Activated T-helper 1 cell treated with anti-CD3 and anti-CD28 coated beads, Interleukin-12 subunit alpha, Interleukin-12 subunit beta, Interleukin-2, Interleukin-4 antibody, amounts not matched to agents 30 ng/mL and 10 ng/mL and 1 ng/mL, durations not matched to agents 14 hours and 24 hours and 36 hours (primary cell): Measurements from ENCODE around the gene OR1L6. TPM values are rescaled to one million over a fixed set of nuclear protein-coding genes. Genes with fewer than 3 reads are reported as not detected.

Experiments used
- DNase-seq: peaks from one replicate; pipeline ENCODE4 v3.0.0; 2021; ENCODE audit warnings: low spot score
- H3K27ac Mint-ChIP-seq: one replicate; pipeline ENCODE4 v1.8.0; 2021; ENCODE audit warnings: mild to moderate bottlenecking, mixed read lengths
- H3K27me3 Mint-ChIP-seq: one replicate; pipeline ENCODE4 v1.8.0; 2022; ENCODE audit warnings: mild to moderate bottlenecking, moderate library complexity, mixed read lengths; ENCODE audit not compliant: insufficient read depth
- H3K36me3 Mint-ChIP-seq: one replicate; pipeline ENCODE4 v1.8.0; 2021; ENCODE audit warnings: low read depth, mixed read lengths
- H3K4me1 Mint-ChIP-seq: one replicate; pipeline ENCODE4 v1.8.0; 2021; ENCODE audit warnings: low read depth, mixed read lengths
- H3K4me3 Mint-ChIP-seq: one replicate; pipeline ENCODE4 v1.8.0; 2021; ENCODE audit warnings: mild to moderate bottlenecking, moderate library complexity, mixed read lengths
- H3K9me3 Mint-ChIP-seq: one replicate; pipeline ENCODE4 v1.8.0; 2021; ENCODE audit warnings: mixed read lengths
- intact Hi-C: fragments of 100-400 bp; cut with micrococcal nuclease; formaldehyde crosslinking; loops from one replicate; pipeline ENCODE4 v1.15.1; 2024
- total RNA-seq: library from RNA; stranded (reverse); gene quantifications from 2 replicates; pipeline ENCODE4 v1.2.3, GENCODE V29; 2022

The OR1L6 gene
- total RNA-seq = not detected in 2 replicates

DNA sequence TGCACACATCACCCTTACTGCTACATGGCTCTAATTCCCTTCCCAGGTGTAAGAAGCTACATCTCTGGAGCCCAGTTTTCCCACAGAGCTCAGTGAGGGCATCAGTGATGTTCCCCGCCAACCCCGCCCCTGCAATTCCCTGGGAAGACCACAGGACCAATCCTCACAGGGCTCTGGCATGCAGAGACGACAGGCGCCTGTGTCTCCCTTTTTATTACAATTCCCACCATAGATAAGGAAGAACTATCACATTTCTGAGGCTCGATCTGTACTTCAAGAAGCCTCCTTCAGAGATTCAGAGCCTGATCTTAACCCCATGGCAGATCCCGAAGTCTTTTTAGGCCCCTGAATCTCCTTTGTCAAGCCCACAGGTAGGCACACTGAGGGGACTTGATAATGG is at the start of gene OR1L6:
Gene OR1L6, plus strand, starts transcription at position 301 of the 400 bp plus-strand sequence. CDS start 7,545 bp downstream, outside the sequence.
- H3K4me3 Mint-ChIP-seq = no peak within 1 kb of the TSS
- intact Hi-C loops = no loop called here

GRCh38 chr9:122695696-122696095 is 46.4 kb upstream of the OR1L6 start:
- no peaks in the 10 kb centered on the region for H3K4me1 Mint-ChIP-seq
- H3K27ac Mint-ChIP-seq = no peak overlapping the region
- H3K9me3 Mint-ChIP-seq = peaks cover 4% of the 10 kb centered on the region
- no peaks in the 10 kb centered on the region for H3K36me3 Mint-ChIP-seq
- intact Hi-C loops = no loop called here
- H3K27me3 Mint-ChIP-seq = no peaks in the 10 kb centered on the region
- no peak overlapping the region for H3K4me3 Mint-ChIP-seq
- no peak for DNase-seq

More for the DNA sequence above, at the start of gene OR1L6:
- no peak for DNase-seq
- H3K4me1 Mint-ChIP-seq = no peaks in the 10 kb centered on the region
- H3K27me3 Mint-ChIP-seq = no peaks in the 10 kb centered on the region
- H3K9me3 Mint-ChIP-seq = peaks cover 11% of the 10 kb centered on the region
- no peak within 1 kb of the TSS for H3K27ac Mint-ChIP-seq
- no peaks in the 10 kb centered on the region for H3K36me3 Mint-ChIP-seq

DNA sequence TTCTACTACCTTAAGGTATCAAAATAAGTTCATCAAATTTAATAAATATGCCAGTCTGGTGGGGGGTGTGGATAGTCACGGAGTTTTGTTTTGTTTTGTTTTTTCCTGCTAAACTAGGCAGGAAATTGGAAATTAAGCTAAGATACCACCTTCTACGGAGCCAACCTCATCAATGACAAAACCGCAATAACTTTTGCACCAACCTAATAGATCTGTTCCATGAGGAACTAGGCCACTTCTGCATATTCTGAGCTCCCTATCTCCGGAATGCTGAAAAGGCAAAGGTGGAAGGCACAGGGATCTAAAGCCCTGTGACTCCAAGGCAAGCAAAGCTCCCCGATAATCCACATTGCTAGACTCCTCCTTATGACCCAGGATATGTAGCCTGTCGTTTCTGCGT is 24.1 kb upstream of the OR1L6 start:
- intact Hi-C loops = no loop called here
- no peak for DNase-seq
- Mint-ChIP-seq H3K4me1 (no peaks in the 10 kb centered on the region), H3K36me3 (no peaks in the 10 kb centered on the region), H3K27me3 (no peaks in the 10 kb centered on the region), H3K4me3 (no peak overlapping the region), H3K9me3 (peaks cover 28% of the 10 kb centered on the region), H3K27ac (no peak overlapping the region)

GRCh38 chr9:122719218-122719617 is 22.9 kb upstream of the OR1L6 start:
- H3K27me3 Mint-ChIP-seq = peaks cover 2% of the 10 kb centered on the region
- H3K4me1 Mint-ChIP-seq = no peaks in the 10 kb centered on the region
- no peak overlapping the region for H3K27ac Mint-ChIP-seq
- peaks cover 1% of the 10 kb centered on the region for H3K36me3 Mint-ChIP-seq
- no peak overlapping the region for H3K4me3 Mint-ChIP-seq
- intact Hi-C loops = no loop called here
- H3K9me3 Mint-ChIP-seq = peaks cover 38% of the 10 kb centered on the region
- DNase-seq = no peak

DNA sequence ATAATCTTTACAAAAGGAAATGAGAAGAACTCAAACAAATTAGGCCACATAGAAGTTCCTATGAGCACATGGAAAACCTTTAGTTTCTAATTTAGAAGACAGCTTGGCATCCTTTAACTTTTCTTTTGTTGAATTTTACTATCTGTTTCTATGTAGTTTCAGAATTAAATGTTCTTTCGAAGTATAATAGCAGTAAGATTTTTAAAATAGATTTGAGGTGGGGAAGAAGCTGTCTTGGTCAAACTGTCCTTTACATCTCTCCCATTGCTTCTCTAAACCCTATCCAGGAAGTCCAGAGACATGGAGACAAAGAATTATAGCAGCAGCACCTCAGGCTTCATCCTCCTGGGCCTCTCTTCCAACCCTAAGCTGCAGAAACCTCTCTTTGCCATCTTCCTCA is 18.4 kb upstream of the OR1L6 start, which contains the start of gene OR1L4:
Gene OR1L4, plus strand, starts transcription at position 301 of the 400 bp plus-strand sequence. Its CDS starts 0 bp downstream, at position 301.
- H3K9me3 Mint-ChIP-seq = peaks cover 45% of the 10 kb centered on the region
- intact Hi-C loops = loop anchor here (1.0 kb wide), 1 partner anchor 27 kb away; no protein-coding TSS in a partner anchor

DNA sequence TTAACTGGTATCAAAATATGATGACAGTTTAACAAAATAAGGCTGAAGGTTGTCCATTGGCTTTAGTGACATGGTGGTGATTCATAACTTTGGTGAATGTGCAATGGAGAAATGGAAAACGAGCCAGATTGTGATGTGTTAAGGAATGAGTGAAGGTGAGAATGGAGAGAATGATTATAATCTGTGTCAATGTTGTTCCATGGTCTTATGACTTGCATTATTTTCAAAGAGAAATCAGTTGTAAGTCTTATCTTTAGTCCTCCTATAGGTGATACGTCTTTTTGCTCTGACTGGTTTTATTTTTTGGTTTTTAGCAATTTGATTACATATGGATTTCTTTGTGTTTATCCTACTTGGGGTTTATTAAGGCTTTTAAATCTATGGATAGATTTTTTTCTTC is 12.7 kb downstream of the OR1L6 start:
- no peak for DNase-seq
- no peaks in the 10 kb centered on the region for H3K27me3 Mint-ChIP-seq
- H3K27ac Mint-ChIP-seq = no peak overlapping the region
- peaks cover 18% of the 10 kb centered on the region for H3K9me3 Mint-ChIP-seq
- no peak overlapping the region for H3K4me3 Mint-ChIP-seq
- no peaks in the 10 kb centered on the region for H3K36me3 Mint-ChIP-seq
- intact Hi-C loops = no loop called here
- no peaks in the 10 kb centered on the region for H3K4me1 Mint-ChIP-seq

More for the DNA sequence above, 18.4 kb upstream of the OR1L6 start, which contains the start of gene OR1L4:
- H3K36me3 Mint-ChIP-seq = peaks cover 1% of the 10 kb centered on the region
- DNase-seq = no peak
- no peak within 1 kb of the TSS for H3K27ac Mint-ChIP-seq
- H3K4me1 Mint-ChIP-seq = no peaks in the 10 kb centered on the region
- H3K4me3 Mint-ChIP-seq = no peak within 1 kb of the TSS
- H3K27me3 Mint-ChIP-seq = peaks cover 2% of the 10 kb centered on the region

DNA sequence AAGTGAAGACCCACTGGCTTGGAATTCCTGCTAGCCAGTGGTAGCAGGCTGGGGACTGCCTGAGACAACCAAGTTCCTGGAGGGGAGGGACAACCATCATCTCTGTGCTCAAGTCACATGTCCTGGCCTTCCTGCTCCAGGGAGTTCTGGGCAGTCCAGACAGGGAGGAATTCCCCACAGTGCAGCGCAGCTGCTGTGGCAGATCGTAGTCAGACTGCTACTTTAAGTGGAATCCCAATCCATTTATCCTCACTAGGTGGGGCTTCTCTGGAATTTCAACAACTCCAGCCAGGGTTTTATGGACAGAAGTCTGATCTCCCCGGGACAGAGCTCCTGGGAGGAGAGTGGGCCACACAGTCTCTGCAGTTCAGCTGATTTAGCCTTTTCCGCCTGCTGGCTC is 25.7 kb downstream of the OR1L6 start:
- no peak for DNase-seq
- intact Hi-C loops = no loop called here
- H3K27ac Mint-ChIP-seq = no peak overlapping the region
- no peaks in the 10 kb centered on the region for H3K4me1 Mint-ChIP-seq
- no peak overlapping the region for H3K4me3 Mint-ChIP-seq
- no peaks in the 10 kb centered on the region for H3K36me3 Mint-ChIP-seq
- peaks cover 34% of the 10 kb centered on the region for H3K9me3 Mint-ChIP-seq
- peaks cover 2% of the 10 kb centered on the region for H3K27me3 Mint-ChIP-seq

- Mint-ChIP-seq H3K36me3 (no peaks in the 10 kb centered on the region), H3K9me3 (peaks cover 13% of the 10 kb centered on the region), H3K27me3 (no peaks in the 10 kb centered on the region), H3K4me3 (no peak overlapping the region), H3K27ac (no peak overlapping the region), H3K4me1 (no peaks in the 10 kb centered on the region)
- intact Hi-C loops = no loop called here
- no peak for DNase-seq
Measured at GRCh38 chr9:122777052-122777451, 34.9 kb downstream of the OR1L6 start.

DNA sequence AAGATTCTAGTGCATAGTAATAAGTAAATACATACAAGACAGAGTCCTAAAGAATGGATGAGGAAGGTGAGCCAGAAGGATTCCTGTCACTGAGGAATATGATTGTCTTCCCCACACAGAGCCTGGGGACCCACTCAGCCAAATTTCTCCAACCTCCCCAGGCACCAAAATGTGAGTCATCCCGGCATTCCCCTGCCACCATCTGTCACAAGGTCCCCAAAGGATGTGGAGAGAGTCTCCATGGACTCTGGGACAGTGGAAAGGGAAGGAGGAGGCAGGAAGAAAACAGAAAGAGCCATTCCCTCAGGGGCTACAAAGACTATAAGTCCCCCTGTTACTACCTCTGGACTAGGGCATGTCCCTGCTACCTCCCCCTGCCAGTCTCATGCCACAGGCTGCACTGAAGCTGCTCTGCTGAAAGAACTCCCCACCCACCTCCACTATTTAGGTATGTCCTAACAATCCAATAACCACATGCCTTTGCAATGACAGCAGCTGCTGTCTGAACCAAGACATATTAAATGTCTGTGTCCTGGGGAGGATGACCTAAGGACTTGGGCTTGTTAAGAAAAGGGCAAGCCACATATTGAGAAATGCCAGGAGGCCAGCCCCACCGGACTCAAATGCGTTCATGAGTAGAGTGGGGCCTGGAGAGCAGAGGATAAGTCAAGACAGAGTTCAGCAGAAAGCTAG is 36.0 kb downstream of the OR1L6 start:
- H3K36me3 Mint-ChIP-seq = no peaks in the 10 kb centered on the region
- peaks cover 6% of the 10 kb centered on the region for H3K9me3 Mint-ChIP-seq
- no peak overlapping the region for H3K4me3 Mint-ChIP-seq
- H3K27me3 Mint-ChIP-seq = no peaks in the 10 kb centered on the region
- DNase-seq = no peak
- H3K4me1 Mint-ChIP-seq = no peaks in the 10 kb centered on the region
- intact Hi-C loops = no loop called here
- H3K27ac Mint-ChIP-seq = no peak overlapping the region

DNA sequence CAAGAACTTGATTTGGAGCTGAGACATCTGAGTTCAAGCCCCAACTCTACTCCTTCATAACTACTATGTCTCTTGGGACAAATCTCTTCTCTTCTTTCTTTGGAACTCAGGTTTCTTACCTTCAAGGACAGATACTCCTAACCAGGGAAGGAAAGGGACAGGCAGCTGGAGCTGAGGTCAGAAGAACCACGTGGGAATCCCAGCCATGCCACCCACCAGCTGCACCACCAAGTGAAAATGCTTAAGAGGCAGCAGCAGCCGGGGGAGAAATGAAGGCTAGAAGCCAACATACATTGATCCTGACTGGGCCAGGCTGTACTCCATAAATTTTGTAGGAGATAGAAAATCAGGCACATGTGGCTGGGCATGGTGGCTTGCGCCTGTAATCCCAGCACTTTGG is 37.1 kb downstream of the OR1L6 start:
- Mint-ChIP-seq H3K4me3 (no peak overlapping the region), H3K27ac (no peak overlapping the region), H3K4me1 (no peaks in the 10 kb centered on the region), H3K36me3 (no peaks in the 10 kb centered on the region), H3K27me3 (no peaks in the 10 kb centered on the region), H3K9me3 (no peaks in the 10 kb centered on the region)
- DNase-seq = no peak
- intact Hi-C loops = no loop called here

DNA sequence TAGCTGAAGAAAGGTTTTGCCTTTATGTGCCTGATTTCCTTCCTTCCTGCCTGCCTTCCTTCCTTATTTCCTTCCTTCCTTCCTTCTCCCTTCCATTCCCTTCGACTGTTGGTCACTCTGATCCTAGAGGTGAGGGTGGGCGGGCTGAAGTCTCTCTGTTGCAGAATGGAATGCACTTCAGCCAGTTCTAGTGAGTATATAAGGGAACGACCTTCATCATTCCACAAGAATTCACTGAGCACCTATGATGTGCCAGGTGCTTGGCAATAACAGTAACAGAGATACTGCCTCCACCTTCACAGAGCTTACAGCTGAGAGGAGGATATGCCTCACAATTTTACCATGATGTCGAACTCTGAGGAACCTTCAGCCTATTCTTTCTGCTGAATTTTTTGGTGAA is 37.9 kb downstream of the OR1L6 start:
- H3K4me3 Mint-ChIP-seq = no peak overlapping the region
- no peaks in the 10 kb centered on the region for H3K27me3 Mint-ChIP-seq
- H3K4me1 Mint-ChIP-seq = no peaks in the 10 kb centered on the region
- intact Hi-C loops = no loop called here
- H3K36me3 Mint-ChIP-seq = no peaks in the 10 kb centered on the region
- no peak for DNase-seq
- no peak overlapping the region for H3K27ac Mint-ChIP-seq
- no peaks in the 10 kb centered on the region for H3K9me3 Mint-ChIP-seq

GRCh38 chr9:122781671-122782070 is 39.6 kb downstream of the OR1L6 start:
- no peaks in the 10 kb centered on the region for H3K27me3 Mint-ChIP-seq
- no peaks in the 10 kb centered on the region for H3K36me3 Mint-ChIP-seq
- intact Hi-C loops = no loop called here
- no peak overlapping the region for H3K27ac Mint-ChIP-seq
- H3K4me3 Mint-ChIP-seq = no peak overlapping the region
- H3K4me1 Mint-ChIP-seq = no peaks in the 10 kb centered on the region
- no peaks in the 10 kb centered on the region for H3K9me3 Mint-ChIP-seq
- no peak for DNase-seq

- H3K4me3 Mint-ChIP-seq = no peak overlapping the region
- H3K4me1 Mint-ChIP-seq = no peaks in the 10 kb centered on the region
- DNase-seq = no peak
- H3K27ac Mint-ChIP-seq = no peak overlapping the region
- no peaks in the 10 kb centered on the region for H3K27me3 Mint-ChIP-seq
- H3K9me3 Mint-ChIP-seq = no peaks in the 10 kb centered on the region
- H3K36me3 Mint-ChIP-seq = no peaks in the 10 kb centered on the region
- intact Hi-C loops = no loop called here
Measured at GRCh38 chr9:122785269-122785668, 43.2 kb downstream of the OR1L6 start.

DNA sequence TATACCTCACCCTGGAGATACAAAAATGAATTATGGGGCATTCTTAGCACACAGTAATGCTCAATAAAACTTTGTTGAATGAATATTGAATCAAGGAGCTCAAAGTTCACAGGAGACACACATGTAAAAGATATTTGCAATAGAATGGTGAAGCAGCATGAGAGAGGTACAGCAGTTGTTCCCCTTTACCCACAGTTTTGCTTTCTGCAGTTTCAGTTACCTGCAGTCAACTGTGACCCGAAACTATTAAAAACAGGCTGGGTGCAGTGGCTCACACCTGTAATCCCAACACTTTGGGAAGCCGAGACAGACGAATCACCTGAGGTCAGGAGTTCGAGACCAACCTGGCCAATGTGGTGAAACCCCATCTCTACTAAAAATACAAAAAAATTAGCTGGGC is 44.2 kb downstream of the OR1L6 start:
- H3K4me1 Mint-ChIP-seq = no peaks in the 10 kb centered on the region
- H3K36me3 Mint-ChIP-seq = no peaks in the 10 kb centered on the region
- intact Hi-C loops = no loop called here
- H3K4me3 Mint-ChIP-seq = no peak overlapping the region
- H3K27me3 Mint-ChIP-seq = no peaks in the 10 kb centered on the region
- no peak overlapping the region for H3K27ac Mint-ChIP-seq
- no peaks in the 10 kb centered on the region for H3K9me3 Mint-ChIP-seq
- no peak for DNase-seq
